ENCODE measurements around the gene PHF13.

Gene PHF13

GRCh38 chr1:6613361-6614018 lies at the start of gene PHF13:
Gene PHF13 (plus strand): TSS chr1:6613731. CDS start chr1:6614067, 336 bp downstream.
- ChIA-PET POLR2A (no interaction called here), CTCF (no interaction called here)
- peak; percentile 98 for DNase-seq (ENCODE audit: extremely low spot score)
- TF ChIP-seq CTCF (IDR thresholded peaks at IDR 0.05; ENCODE audit: control extremely low read depth, extremely low read depth, low read depth, missing control alignments), result no peak

GRCh38 chr1:6569033-6569432 lies 44.5 kb upstream of the PHF13 start:
- no peak for TF ChIP-seq CTCF (IDR thresholded peaks at IDR 0.05; ENCODE audit: control extremely low read depth, extremely low read depth, low read depth, missing control alignments)
- DNase-seq (ENCODE audit: extremely low spot score), result no peak
- ChIA-PET CTCF (interaction anchor here (1.5 to 1.6 kb wide), 2 partner anchors 8 to 15 kb away, joined by 4 read pairs; partner anchors contain the start of gene NOL9), POLR2A (no interaction called here)

GRCh38 chr1:6570100-6570499 lies 43.4 kb upstream of the PHF13 start:
- TF ChIP-seq CTCF (IDR thresholded peaks at IDR 0.05; ENCODE audit: control extremely low read depth, extremely low read depth, low read depth, missing control alignments), result no peak
- CTCF ChIA-PET, result interaction anchor here (0.9 to 4.4 kb wide), 4 partner anchors 14 to 18 kb away, joined by 3 to 19 read pairs (median 4); partner anchors contain the start of genes NOL9 and TAS1R1
- POLR2A ChIA-PET, result interaction anchor here (0.7 to 1.3 kb wide), 3 partner anchors 10 to 1170 kb away, joined by 3 to 7 read pairs (median 7); partner anchors contain the start of gene ZBTB48
- DNase-seq (ENCODE audit: extremely low spot score), result no peak

GRCh38 chr1:6570987-6571386 lies 42.5 kb upstream of the PHF13 start:
- TF ChIP-seq CTCF (IDR thresholded peaks at IDR 0.05; ENCODE audit: control extremely low read depth, extremely low read depth, low read depth, missing control alignments), result no peak
- ChIA-PET CTCF (interaction anchor here (0.9 to 4.4 kb wide), 4 partner anchors 9 to 18 kb away, joined by 3 to 19 read pairs (median 6); partner anchors contain the start of genes NOL9, TAS1R1 and ZBTB48), POLR2A (interaction anchor here (1.3 kb wide), 1 partner anchor 9 kb away, joined by 7 read pairs; the partner anchor contains the start of gene ZBTB48)
- DNase-seq (ENCODE audit: extremely low spot score), result no peak

GRCh38 chr1:6572653-6573383 lies 40.7 kb upstream of the PHF13 start:
- DNase-seq (ENCODE audit: extremely low spot score), result no peak
- TF ChIP-seq CTCF (IDR thresholded peaks at IDR 0.05; ENCODE audit: control extremely low read depth, extremely low read depth, low read depth, missing control alignments), result no peak
- CTCF ChIA-PET, result interaction anchor here (1.6 to 4.4 kb wide), 2 partner anchors 8 to 19 kb away, joined by 8 to 19 read pairs; partner anchors contain the start of genes NOL9, TAS1R1 and ZBTB48
- POLR2A ChIA-PET, result no interaction called here

GRCh38 chr1:6574025-6574620 lies 39.4 kb upstream of the PHF13 start:
- no peak for DNase-seq (ENCODE audit: extremely low spot score)
- TF ChIP-seq CTCF (IDR thresholded peaks at IDR 0.05; ENCODE audit: control extremely low read depth, extremely low read depth, low read depth, missing control alignments), result no peak
- POLR2A ChIA-PET, result no interaction called here
- CTCF ChIA-PET, result interaction anchor here (1.0 to 4.4 kb wide), 2 partner anchors 21 to 72 kb away, joined by 4 to 19 read pairs; partner anchors contain the start of genes NOL9 and TAS1R1

Measured in GM10248 (cell line).